ENCODE data around the gene ZNF775.

GRCh38 chr7:150382123-150382843 is 3.2 kb downstream of the ZNF775 start:
- TF ChIP-seq TARDBP (IDR thresholded peaks at IDR 0.05) (no peak), SP1 (IDR thresholded peaks at IDR 0.05) (no peak), FOXA1 (IDR thresholded peaks at IDR 0.05) (no peak), ELF4 (IDR thresholded peaks at IDR 0.05) (no peak), ZNF384 (IDR thresholded peaks at IDR 0.05) (no peak), BHLHE40 (IDR thresholded peaks at IDR 0.05; ENCODE audit: borderline replicate concordance) (no peak), HDGF (IDR thresholded peaks at IDR 0.05; ENCODE audit: borderline replicate concordance) (no peak), LEF1 (IDR thresholded peaks at IDR 0.05; ENCODE audit: borderline replicate concordance) (no peak), FOXM1 (IDR thresholded peaks at IDR 0.05; ENCODE audit: borderline replicate concordance) (no peak), SUZ12 (IDR thresholded peaks at IDR 0.05) (no peak)
